GM19239 (cell line): ENCODE data around the gene HCRTR2.
"Not testable (repeated sequence)": the region's sequence is repeated elsewhere in the genome, so short reads cannot be mapped to it uniquely, and the experiment has no call there.

Experiments
- DNase-seq: peaks from one replicate; pipeline ENCODE4 v3.0.0; 2011; ENCODE audit warnings: low spot score; ENCODE audit not compliant: insufficient read length
- FAIRE-seq: peaks from 2 replicates; lab custom pipeline; 2011; peaks lifted over from hg19 to GRCh38; lab: Jason Lieb, UNC

Gene HCRTR2

GRCh38 chr6:55174211-55175026 lies at the start of gene HCRTR2:
Gene HCRTR2, plus strand, starts transcription at chr6:55174515. Its CDS starts 73 bp downstream, at chr6:55174588.
- DNase-seq (no peak), FAIRE-seq (no peak)

- DNase-seq (no peak), FAIRE-seq (no peak)
These were observed 43.5 kb upstream of the HCRTR2 start for GRCh38 chr6:55130806-55131324.

GRCh38 chr6:55131616-55132015 lies 42.7 kb upstream of the HCRTR2 start:
- FAIRE-seq (no peak), DNase-seq (no peak)

- no peak for FAIRE-seq
These were observed 37.4 kb upstream of the HCRTR2 start for GRCh38 chr6:55136916-55137315.

GRCh38 chr6:55137929-55138693 lies 36.2 kb upstream of the HCRTR2 start:
- FAIRE-seq (no peak), DNase-seq (no peak)

More at GRCh38 chr6:55136916-55137315, 37.4 kb upstream of the HCRTR2 start:
- no peak for DNase-seq

GRCh38 chr6:55141611-55142010 lies 32.7 kb upstream of the HCRTR2 start:
- DNase-seq (no peak), FAIRE-seq (no peak)

- DNase-seq (no peak), FAIRE-seq (no peak)
These were observed 31.7 kb upstream of the HCRTR2 start for GRCh38 chr6:55142610-55143009.

GRCh38 chr6:55153284-55153683 lies 21.0 kb upstream of the HCRTR2 start:
- FAIRE-seq (no peak), DNase-seq (no peak)

- FAIRE-seq, DNase-seq: not testable (repeated sequence)
These were observed 15.5 kb upstream of the HCRTR2 start for GRCh38 chr6:55158784-55159183.

- no peak for FAIRE-seq
- DNase-seq, result no peak
These were observed 6.5 kb upstream of the HCRTR2 start for GRCh38 chr6:55167860-55168259.

GRCh38 chr6:55175078-55176049 lies 1.0 kb downstream of the HCRTR2 start:
- DNase-seq (no peak), FAIRE-seq (no peak)

GRCh38 chr6:55176958-55177357 lies 2.6 kb downstream of the HCRTR2 start:
- no peak for FAIRE-seq
- DNase-seq, result no peak

GRCh38 chr6:55180258-55180657 lies 5.9 kb downstream of the HCRTR2 start:
- no peak for DNase-seq
- no peak for FAIRE-seq

- no peak for DNase-seq
- FAIRE-seq, result no peak
These were observed 7.8 kb downstream of the HCRTR2 start for GRCh38 chr6:55182016-55182650.

GRCh38 chr6:55184782-55185530 lies 10.6 kb downstream of the HCRTR2 start:
- DNase-seq, result no peak
- FAIRE-seq, result no peak

- FAIRE-seq, result no peak
- DNase-seq, result no peak
These were observed 24.4 kb downstream of the HCRTR2 start for GRCh38 chr6:55198715-55199114.

- DNase-seq, result no peak
- no peak for FAIRE-seq
These were observed 24.9 kb downstream of the HCRTR2 start for GRCh38 chr6:55199239-55199638.

- no peak for FAIRE-seq
- no peak for DNase-seq
These were observed 34.5 kb downstream of the HCRTR2 start for GRCh38 chr6:55208478-55209458.
